ENCODE results near the gene ACSL1. TPM values are rescaled to one million over a fixed set of nuclear protein-coding genes. Genes with fewer than 3 reads are reported as not detected.

Gene ACSL1
- total RNA-seq, 1 experiment from 2014 or later = 3.5 TPM

DNA sequence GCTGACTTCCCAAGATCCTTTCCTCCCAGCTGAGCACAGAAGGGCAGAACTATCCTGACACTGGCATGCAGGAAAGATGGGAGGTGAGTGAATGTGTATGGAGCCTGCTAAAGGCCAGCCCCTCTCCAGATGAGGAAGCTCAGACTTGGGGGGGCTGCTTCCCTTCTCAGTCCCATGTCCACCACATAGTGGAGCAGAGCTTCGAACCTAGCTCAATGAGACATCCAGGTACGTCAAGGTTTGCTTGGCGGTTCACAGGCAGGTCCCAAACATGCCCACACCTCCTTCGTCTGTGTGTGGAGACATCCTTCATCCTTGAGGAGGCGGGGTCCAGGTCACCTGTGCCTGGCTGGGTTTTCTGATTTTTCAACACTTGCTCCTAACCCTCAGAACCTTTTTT, 31.3 kb downstream of the ACSL1 start:
- Histone ChIP-seq H3K14ac (ENCODE audit: insufficient read depth, low read length) (no peak overlapping the region), H2AK5ac (ENCODE audit: insufficient read length, low read length) (no peak overlapping the region), H3K79me1 (ENCODE audit: insufficient read depth, low read depth, low read length, poor library complexity, severe bottlenecking) (no peaks in the 10 kb centered on the region), H3K18ac (ENCODE audit: insufficient read length, low read depth, low read length) (no peak overlapping the region), H3K9ac (ENCODE audit: extremely low read depth, insufficient read length, low read length) (no peak overlapping the region), H3K4me2 (ENCODE audit: insufficient read depth, insufficient read length, low read length) (no peak overlapping the region), H3K79me2 (ENCODE audit: insufficient read depth, low read length) (no peaks in the 10 kb centered on the region; the same call in 1 of the 2 replicates), H4K91ac (ENCODE audit: insufficient read length, low read depth, low read length) (no peak overlapping the region), H2AFZ (ENCODE audit: low read length) (no peak overlapping the region), H4K8ac (replicated peaks; ENCODE audit: insufficient read length, low read depth, low read length) (no peak overlapping the region), H3K23me2 (ENCODE audit: insufficient read length, low read depth, low read length, poor library complexity, severe bottlenecking) (no peaks in the 10 kb centered on the region), H2BK15ac (ENCODE audit: low read depth, low read length) (no peak overlapping the region), H3T11ph (ENCODE audit: low read length) (no peak overlapping the region), H2BK5ac (ENCODE audit: insufficient read length, low read length) (no peak overlapping the region), H2BK12ac (ENCODE audit: insufficient read length, low read depth, low read length) (no peak overlapping the region), H2BK20ac (ENCODE audit: low read depth, low read length, poor library complexity, severe bottlenecking) (no peak overlapping the region), H4K5ac (ENCODE audit: insufficient read length, low read depth, low read length) (no peak overlapping the region), H3K27ac (ENCODE audit: insufficient read length, low read depth, low read length) (no peak overlapping the region), H3K4me1 (ENCODE audit: insufficient read depth, low read length) (no peaks in the 10 kb centered on the region), H3K9me3 (ENCODE audit: control insufficient read depth, low read depth, low read length) (no peaks in the 10 kb centered on the region), H2BK120ac (ENCODE audit: low read depth, low read length, poor library complexity, severe bottlenecking) (no peak overlapping the region), H3K4ac (ENCODE audit: low read depth, low read length) (no peak overlapping the region), H3K27me3 (ENCODE audit: insufficient read depth, low read length) (no peaks in the 10 kb centered on the region), H4K20me1 (ENCODE audit: control insufficient read depth, insufficient read depth, insufficient read length) (no peaks in the 10 kb centered on the region), H3K23ac (ENCODE audit: insufficient read length, low read depth, low read length) (no peak overlapping the region), H3K56ac (ENCODE audit: insufficient read length, low read depth, low read length) (no peak overlapping the region)
- Mint-ChIP-seq H3K27ac (no peak overlapping the region), H3K9me3 (peaks cover 0 to 4% of the 10 kb centered on the region in 2 experiments; a peak in 2 of 5 replicates), H3K4me3 (no peak overlapping the region), H3K4me1 (peaks cover 9 to 11% of the 10 kb centered on the region in 2 experiments), H3K27me3 (ENCODE audit: low read depth) (no peaks in the 10 kb centered on the region; the same call in 1 of the 2 replicates), H3K36me3 (ENCODE audit: insufficient read depth in 1 of 3, low read depth in 3 of 3) (no peaks in the 10 kb centered on the region)
- TF ChIP-seq, protein P1, sequence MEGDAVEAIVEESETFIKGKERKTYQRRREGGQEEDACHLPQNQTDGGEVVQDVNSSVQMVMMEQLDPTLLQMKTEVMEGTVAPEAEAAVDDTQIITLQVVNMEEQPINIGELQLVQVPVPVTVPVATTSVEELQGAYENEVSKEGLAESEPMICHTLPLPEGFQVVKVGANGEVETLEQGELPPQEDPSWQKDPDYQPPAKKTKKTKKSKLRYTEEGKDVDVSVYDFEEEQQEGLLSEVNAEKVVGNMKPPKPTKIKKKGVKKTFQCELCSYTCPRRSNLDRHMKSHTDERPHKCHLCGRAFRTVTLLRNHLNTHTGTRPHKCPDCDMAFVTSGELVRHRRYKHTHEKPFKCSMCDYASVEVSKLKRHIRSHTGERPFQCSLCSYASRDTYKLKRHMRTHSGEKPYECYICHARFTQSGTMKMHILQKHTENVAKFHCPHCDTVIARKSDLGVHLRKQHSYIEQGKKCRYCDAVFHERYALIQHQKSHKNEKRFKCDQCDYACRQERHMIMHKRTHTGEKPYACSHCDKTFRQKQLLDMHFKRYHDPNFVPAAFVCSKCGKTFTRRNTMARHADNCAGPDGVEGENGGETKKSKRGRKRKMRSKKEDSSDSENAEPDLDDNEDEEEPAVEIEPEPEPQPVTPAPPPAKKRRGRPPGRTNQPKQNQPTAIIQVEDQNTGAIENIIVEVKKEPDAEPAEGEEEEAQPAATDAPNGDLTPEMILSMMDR (conservative IDR thresholded peaks at IDR 0.05) = no peak
- no peak for DNase-seq
- WGBS (ENCODE audit: extremely low coverage, insufficient read length, low lambda C conversion rate) = no CpG with 5 or more reads among the region's 5 CpGs
